HepG2 (cell line): Measurements from ENCODE around the gene ITGAE. TPM values are rescaled to one million over a fixed set of nuclear protein-coding genes. Genes with fewer than 3 reads are reported as not detected.

ENCODE experiments used
- GABPB1 ChIP-seq: IDR thresholded peaks from 2 replicates; pipeline ENCODE4 v1.6.1; 2016; ENCODE audit warnings: mild to moderate bottlenecking, missing genetic modification reagents, moderate library complexity, missing compliant biosample characterization
- HIC2 ChIP-seq: sonication (generic); formaldehyde crosslinking; IDR thresholded peaks from 2 replicates; pipeline ENCODE4 v1.9.0; 2022; ENCODE audit warnings: low read depth, missing genetic modification reagents
- HMGXB4 ChIP-seq, 2 experiments: sonication (generic) in 1 of 2; formaldehyde crosslinking in 1 of 2; IDR thresholded peaks; 2 replicates each; pipeline versions ENCODE4 v1.4.0 to v1.6.1; 2018 to 2020; ENCODE audit warnings: missing genetic modification reagents in 2 of 2, borderline replicate concordance in 1 of 2, low read depth in 1 of 2, mild to moderate bottlenecking in 1 of 2, missing biosample characterization in 1 of 2
- HNF1A ChIP-seq, 2 experiments: sonication (generic) in 1 of 2; formaldehyde crosslinking in 1 of 2; IDR thresholded peaks; 2 replicates each; pipeline versions ENCODE4 v1.4.0 to v1.6.1; 2016 to 2020; ENCODE audit warnings: borderline replicate concordance in 1 of 2, low read depth in 1 of 2, mild to moderate bottlenecking in 1 of 2, missing genetic modification reagents in 1 of 2
- KAT7 ChIP-seq: IDR thresholded peaks from 2 replicates; pipeline ENCODE4 v1.6.1; 2018; ENCODE audit warnings: borderline replicate concordance, missing compliant biosample characterization
- MEF2D ChIP-seq: sonication (generic); formaldehyde crosslinking; IDR thresholded peaks from 2 replicates; pipeline ENCODE4 v1.5.1; 2020; ENCODE audit warnings: mild to moderate bottlenecking, missing genetic modification reagents
- NFATC3 ChIP-seq: sonication (generic); formaldehyde crosslinking; IDR thresholded peaks from 2 replicates; pipeline ENCODE4 v1.5.1; 2020; ENCODE audit warnings: mild to moderate bottlenecking, missing genetic modification reagents
- ZNF335 ChIP-seq: sonication (generic); formaldehyde crosslinking; IDR thresholded peaks from 2 replicates; pipeline ENCODE4 v1.4.0; 2020; ENCODE audit warnings: missing genetic modification reagents
- ZNF510 ChIP-seq: sonication (generic); formaldehyde crosslinking; IDR thresholded peaks from 2 replicates; pipeline ENCODE4 v1.4.0; 2020; ENCODE audit warnings: low read depth, mild to moderate bottlenecking, missing genetic modification reagents
- ZNF773 ChIP-seq: sonication (generic); formaldehyde crosslinking; IDR thresholded peaks from 2 replicates; pipeline ENCODE4 v1.4.0; 2020; ENCODE audit warnings: missing genetic modification reagents, borderline replicate concordance
- ZNF781 ChIP-seq: sonication (generic); formaldehyde crosslinking; IDR thresholded peaks from 2 replicates; pipeline ENCODE4 v1.5.1; 2020; ENCODE audit warnings: borderline replicate concordance, mild to moderate bottlenecking, missing genetic modification reagents; ENCODE audit errors: not compliant biosample characterization
- polyA plus RNA-seq, 8 experiments: library from polyadenylated mRNA; depleted of rRNA in 3 of 8; stranded (reverse) in 7 of 8; unstranded in 1 of 8; fragments of >200 nt; fragmentation: Illumina TruSeq in 4 of 8; extraction: Trizol in 4 of 8; gene quantifications; 2 replicates each; pipeline versions ENCODE4 v1.2.1 to v1.2.3, GENCODE V29; 2011 to 2016; ENCODE audit warnings: low read depth in 4 of 8, missing spikeins in 1 of 8, mixed read lengths in 1 of 8; ENCODE audit not compliant: insufficient read depth in 1 of 8
- total RNA-seq, 5 experiments: library from RNA; depleted of rRNA; stranded (reverse); fragments of >200 nt; fragmentation: Illumina TruSeq; extraction: Trizol; gene quantifications; 2 replicates each; pipeline ENCODE4 v1.2.3, GENCODE V29; 2016; ENCODE audit warnings: low read depth in 1 of 5
- TF ChIP-seq, protein P1 (sequence below): sonication (generic); formaldehyde crosslinking; IDR thresholded peaks from 2 replicates; pipeline ENCODE4 v1.4.0; 2020; ENCODE audit warnings: missing genetic modification reagents, borderline replicate concordance
- TF ChIP-seq, protein P2 (sequence below): sonication (generic); formaldehyde crosslinking; IDR thresholded peaks from 2 replicates; pipeline ENCODE4 v1.8.0; 2023; ENCODE audit warnings: mild to moderate bottlenecking, missing genetic modification reagents

ITGAE gene
- total and polyA plus RNA-seq, 2 of the 13 experiments (the other 11 are each of a cell fraction or from before 2014, with no cell fraction given) = 42.3 to 49.0 TPM

DNA sequence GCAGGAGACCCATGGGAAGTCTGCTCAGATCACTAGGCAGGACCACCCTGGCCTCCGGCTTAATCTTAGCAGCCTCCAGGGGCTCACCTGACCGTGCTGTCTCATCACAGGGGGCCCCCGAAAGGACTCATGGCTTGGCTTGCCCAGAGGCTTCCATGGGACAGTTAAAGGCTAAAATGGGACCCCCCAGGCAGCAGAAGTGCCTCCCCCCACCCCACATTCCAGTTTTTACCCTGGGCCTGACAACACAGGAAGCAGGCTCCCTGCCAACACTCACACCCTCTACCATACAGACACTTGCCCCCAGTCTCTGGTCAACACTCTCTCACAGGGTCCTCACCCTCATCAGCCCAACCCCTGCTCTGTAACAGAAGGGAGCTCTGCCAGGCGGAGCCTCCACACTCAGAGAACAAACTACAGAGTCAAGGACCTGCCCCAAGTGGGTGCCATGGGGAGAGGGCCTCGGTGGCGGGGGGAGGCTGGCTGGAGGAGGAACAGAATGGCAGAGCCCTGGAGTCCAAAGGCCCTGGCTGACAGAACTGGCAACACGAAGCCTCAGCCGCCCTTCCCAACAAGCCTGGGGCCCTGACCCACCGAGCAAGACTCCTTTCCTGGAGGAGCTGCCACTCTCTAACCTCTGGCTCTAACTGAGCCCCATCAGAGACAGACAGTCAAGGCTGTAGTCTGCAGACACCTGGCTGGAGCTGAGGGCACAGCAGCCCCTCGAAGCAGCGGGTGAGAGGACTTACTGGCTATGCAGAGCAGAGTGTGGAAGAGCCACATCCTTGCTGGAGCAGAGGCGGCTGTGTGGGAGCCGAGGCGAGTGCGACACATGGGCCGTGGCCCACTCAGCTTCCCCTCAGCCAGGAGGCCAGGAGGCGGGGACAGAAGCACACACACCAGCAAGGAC is at the start of gene ITGAE (continued):
- TF ChIP-seq HMGXB4 (CRISPR knock-in tag; IDR thresholded peaks at IDR 0.05; ENCODE audit: borderline replicate concordance in 1 of 2, low read depth in 1 of 2) (no peak), GABPB1 (CRISPR knock-in tag) (0 out of 2 replicates have a peak, but pooled peaks have one; percentile 22), MEF2D (CRISPR knock-in tag) (no peak), HNF1A (IDR thresholded peaks at IDR 0.05; ENCODE audit: low read depth) (no peak), HNF1A (CRISPR knock-in tag; IDR thresholded peaks at IDR 0.05; ENCODE audit: borderline replicate concordance) (no peak), ZNF773 (CRISPR knock-in tag) (no peak), HIC2 (CRISPR knock-in tag) (no peak), ZNF510 (CRISPR knock-in tag) (no peak), ZNF781 (no peak), KAT7 (CRISPR knock-in tag) (no peak), NFATC3 (no peak), ZNF335 (CRISPR knock-in tag) (no peak)
- TF ChIP-seq, protein P1, sequence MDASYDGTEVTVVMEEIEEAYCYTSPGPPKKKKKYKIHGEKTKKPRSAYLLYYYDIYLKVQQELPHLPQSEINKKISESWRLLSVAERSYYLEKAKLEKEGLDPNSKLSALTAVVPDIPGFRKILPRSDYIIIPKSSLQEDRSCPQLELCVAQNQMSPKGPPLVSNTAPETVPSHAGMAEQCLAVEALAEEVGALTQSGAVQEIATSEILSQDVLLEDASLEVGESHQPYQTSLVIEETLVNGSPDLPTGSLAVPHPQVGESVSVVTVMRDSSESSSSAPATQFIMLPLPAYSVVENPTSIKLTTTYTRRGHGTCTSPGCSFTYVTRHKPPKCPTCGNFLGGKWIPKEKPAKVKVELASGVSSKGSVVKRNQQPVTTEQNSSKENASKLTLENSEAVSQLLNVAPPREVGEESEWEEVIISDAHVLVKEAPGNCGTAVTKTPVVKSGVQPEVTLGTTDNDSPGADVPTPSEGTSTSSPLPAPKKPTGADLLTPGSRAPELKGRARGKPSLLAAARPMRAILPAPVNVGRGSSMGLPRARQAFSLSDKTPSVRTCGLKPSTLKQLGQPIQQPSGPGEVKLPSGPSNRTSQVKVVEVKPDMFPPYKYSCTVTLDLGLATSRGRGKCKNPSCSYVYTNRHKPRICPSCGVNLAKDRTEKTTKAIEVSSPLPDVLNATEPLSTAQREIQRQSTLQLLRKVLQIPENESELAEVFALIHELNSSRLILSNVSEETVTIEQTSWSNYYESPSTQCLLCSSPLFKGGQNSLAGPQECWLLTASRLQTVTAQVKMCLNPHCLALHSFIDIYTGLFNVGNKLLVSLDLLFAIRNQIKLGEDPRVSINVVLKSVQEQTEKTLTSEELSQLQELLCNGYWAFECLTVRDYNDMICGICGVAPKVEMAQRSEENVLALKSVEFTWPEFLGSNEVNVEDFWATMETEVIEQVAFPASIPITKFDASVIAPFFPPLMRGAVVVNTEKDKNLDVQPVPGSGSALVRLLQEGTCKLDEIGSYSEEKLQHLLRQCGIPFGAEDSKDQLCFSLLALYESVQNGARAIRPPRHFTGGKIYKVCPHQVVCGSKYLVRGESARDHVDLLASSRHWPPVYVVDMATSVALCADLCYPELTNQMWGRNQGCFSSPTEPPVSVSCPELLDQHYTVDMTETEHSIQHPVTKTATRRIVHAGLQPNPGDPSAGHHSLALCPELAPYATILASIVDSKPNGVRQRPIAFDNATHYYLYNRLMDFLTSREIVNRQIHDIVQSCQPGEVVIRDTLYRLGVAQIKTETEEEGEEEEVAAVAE (CRISPR knock-in tag) = no peak
- TF ChIP-seq, protein P2, sequence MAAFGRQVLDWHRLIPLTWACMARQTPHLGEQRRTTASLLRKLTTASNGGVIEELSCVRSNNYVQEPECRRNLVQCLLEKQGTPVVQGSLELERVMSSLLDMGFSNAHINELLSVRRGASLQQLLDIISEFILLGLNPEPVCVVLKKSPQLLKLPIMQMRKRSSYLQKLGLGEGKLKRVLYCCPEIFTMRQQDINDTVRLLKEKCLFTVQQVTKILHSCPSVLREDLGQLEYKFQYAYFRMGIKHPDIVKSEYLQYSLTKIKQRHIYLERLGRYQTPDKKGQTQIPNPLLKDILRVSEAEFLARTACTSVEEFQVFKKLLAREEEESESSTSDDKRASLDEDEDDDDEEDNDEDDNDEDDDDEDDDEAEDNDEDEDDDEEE (CRISPR knock-in tag) = no peak
